K562 (cell line): ENCODE results near the gene SLC5A11. TPM values are rescaled to one million over a fixed set of nuclear protein-coding genes. Genes with fewer than 3 reads are reported as not detected.

Experiments used
- ATAC-seq: fragments of 200-7000 bp; cut with Tn5 transposase; 3 replicates; pipeline ENCODE4 v1.9.1; 2020; ENCODE audit warnings: moderate library complexity
- BruUV-seq: library from RNA; stranded (reverse); fragments of 400-500 nt; replicated peaks from 2 replicates; lab custom pipeline; 2021; lab: Mats Ljungman, UMichigan
- CTCF ChIA-PET: fragments of 300-600 bp; formaldehyde crosslinking; extraction: SDS; loops from one replicate; lab custom pipeline; 2021; ENCODE audit warnings: low intra/inter-chr PET ratio; lab: Yijun Ruan, JAX
- POLR2A ChIA-PET: fragments of 300-600, 350-650 bp; sonication (Branson Sonifier 250); formaldehyde crosslinking; extraction: SDS; loops from one replicate; lab custom pipeline; 2021; ENCODE audit warnings: antibody characterized with exemption, inconsistent platforms; lab: Yijun Ruan, JAX
- DNase-seq, 4 experiments: peaks; one replicate each; pipeline versions ENCODE4 v3.0.0 to v3.0.0-alpha.2; 2011 to 2018; ENCODE audit warnings: low spot score in 3 of 4, mixed read lengths in 3 of 4; ENCODE audit errors: extremely low read depth in 1 of 4
- FAIRE-seq: peaks from 2 replicates; lab custom pipeline; 2011; peaks lifted over from hg19 to GRCh38; lab: Jason Lieb, UNC
- H2AFZ ChIP-seq: 2 replicates; pipeline ENCODE4 v1.6.0; 2011; ENCODE audit warnings: low read depth, low read length, control low read depth, inconsistent platforms
- H3K27ac ChIP-seq: fragments of 200-600 bp; 3 replicates; pipeline ENCODE4 v1.8.0; 2011; ENCODE audit warnings: low read depth, mild to moderate bottlenecking, control low read depth, inconsistent platforms, low read length, moderate library complexity, mixed read lengths; ENCODE audit errors: extremely low read depth
- H3K27me3 ChIP-seq, 2 experiments: fragments of 300-600 bp in 1 of 2; 2 replicates in 1 of 2; 3 replicates in 1 of 2; pipeline versions ENCODE4 v1.6.0 to v1.8.0; 2011; ENCODE audit warnings: inconsistent platforms in 2 of 2, low read length in 2 of 2, mild to moderate bottlenecking in 1 of 2, mixed read lengths in 1 of 2, moderate library complexity in 1 of 2; ENCODE audit not compliant: control insufficient read depth in 2 of 2, insufficient read depth in 2 of 2
- H3K36me3 ChIP-seq: fragments of 300-600 bp; 3 replicates; pipeline ENCODE4 v1.8.0; 2011; ENCODE audit warnings: mild to moderate bottlenecking, low read length, inconsistent platforms; ENCODE audit not compliant: control insufficient read depth, insufficient read depth
- H3K4me1 ChIP-seq, 2 experiments: fragments of 200-600 bp in 1 of 2; replicated peaks in 1 of 2; 2 replicates in 1 of 2; 3 replicates in 1 of 2; pipeline versions ENCODE4 v1.5.1 to v1.8.0; 2011; ENCODE audit warnings: inconsistent platforms in 2 of 2, low read length in 2 of 2, mild to moderate bottlenecking in 1 of 2, mixed read lengths in 1 of 2, moderate library complexity in 1 of 2; ENCODE audit not compliant: control insufficient read depth in 2 of 2, insufficient read depth in 2 of 2
- H3K4me2 ChIP-seq: 2 replicates; pipeline ENCODE4 v1.6.1; 2011; ENCODE audit warnings: low read length, control low read depth, inconsistent platforms, mixed read lengths; ENCODE audit not compliant: insufficient read depth
- H3K4me3 ChIP-seq: fragments of 200-600 bp; sonication (generic), shearing (Covaris generic); 2 replicates; pipeline ENCODE4 v1.5.1; 2016; ENCODE audit warnings: control low read depth, inconsistent platforms
- H3K79me2 ChIP-seq: fragments of 200-600 bp; 3 replicates; pipeline ENCODE4 v1.8.0; 2011; ENCODE audit warnings: low read length, inconsistent platforms; ENCODE audit not compliant: control insufficient read depth, insufficient read depth
- H3K9ac ChIP-seq, 2 experiments: 2 replicates each; pipeline versions ENCODE4 v1.6.0 to v1.6.1; 2011; ENCODE audit warnings: low read depth in 2 of 2, low read length in 2 of 2, control low read depth in 1 of 2, inconsistent platforms in 1 of 2, mild to moderate bottlenecking in 1 of 2, mixed read lengths in 1 of 2; ENCODE audit not compliant: insufficient read depth in 1 of 2
- H3K9me1 ChIP-seq: one replicate; pipeline ENCODE4 v1.6.0; 2011; ENCODE audit warnings: inconsistent platforms, mild to moderate bottlenecking, low read length, moderate library complexity; ENCODE audit not compliant: control insufficient read depth, insufficient read depth
- H3K9me3 ChIP-seq: replicated peaks from 2 replicates; pipeline ENCODE4 v1.5.1; 2011; ENCODE audit warnings: low read depth, low read length, inconsistent platforms; ENCODE audit not compliant: control insufficient read depth, insufficient read depth
- H4K20me1 ChIP-seq: replicated peaks from 2 replicates; pipeline ENCODE4 v1.6.1; 2011; ENCODE audit warnings: low read length, inconsistent platforms, mixed read lengths; ENCODE audit not compliant: control insufficient read depth, insufficient read depth
- CBX2 ChIP-seq: fragments of 200-600 bp; sonication (generic); IDR thresholded peaks from one replicate; pipeline ENCODE4 v1.6.1; 2012; ENCODE audit warnings: mild to moderate bottlenecking, low read length, inconsistent platforms; ENCODE audit not compliant: insufficient read depth, poor library complexity, severe bottlenecking
- CBX3 ChIP-seq, 2 experiments: IDR thresholded peaks; 1 replicate in 1 of 2; 2 replicates in 1 of 2; pipeline ENCODE4 v1.6.1; 2012; ENCODE audit warnings: inconsistent platforms in 2 of 2, low read length in 2 of 2, borderline replicate concordance in 1 of 2, control low read depth in 1 of 2
- CTBP1 ChIP-seq: fragments of 450-650 bp; IDR thresholded peaks from 2 replicates; pipeline ENCODE4 v1.6.1; 2016; ENCODE audit warnings: borderline replicate concordance
- DNMT1 ChIP-seq: fragments of 450-650 bp; IDR thresholded peaks from 2 replicates; pipeline ENCODE4 v1.6.1; 2016; ENCODE audit warnings: antibody characterized with exemption, mild to moderate bottlenecking
- ELF4 ChIP-seq: fragments of 450-650 bp; formaldehyde crosslinking; IDR thresholded peaks from 2 replicates; pipeline ENCODE4 v1.4.0; 2022; ENCODE audit warnings: missing genetic modification characterization
- FOXK1 ChIP-seq: sonication (generic); formaldehyde crosslinking; IDR thresholded peaks from 2 replicates; pipeline ENCODE4 v1.8.0; 2022; ENCODE audit warnings: missing genetic modification reagents, mild to moderate bottlenecking, borderline replicate concordance
- MBD2 ChIP-seq: sonication (generic); IDR thresholded peaks from 2 replicates; pipeline ENCODE4 v1.6.1; 2016; ENCODE audit warnings: low read depth, borderline replicate concordance
- POLR3G ChIP-seq: IDR thresholded peaks from 2 replicates; pipeline ENCODE4 v1.6.1; 2011; ENCODE audit not compliant: insufficient read length, insufficient replicate concordance; ENCODE audit errors: extremely low read depth
- RBM14 ChIP-seq: fragments of 200-400 bp; formaldehyde crosslinking; IDR thresholded peaks from 2 replicates; pipeline ENCODE4 v1.6.1; 2018; ENCODE audit warnings: low read depth, mild to moderate bottlenecking, low read length, moderate library complexity, borderline replicate concordance; ENCODE audit not compliant: insufficient read depth
- SNRNP70 ChIP-seq: fragments of 200-400 bp; formaldehyde crosslinking; optimal IDR thresholded peaks from 2 replicates; pipeline ENCODE3; 2017; ENCODE audit warnings: low read depth, low read length
- TAF15 ChIP-seq: fragments of 200-400 bp; formaldehyde crosslinking; IDR thresholded peaks from 2 replicates; pipeline ENCODE4 v1.6.1; 2017; ENCODE audit warnings: mild to moderate bottlenecking, low read depth, low read length, moderate library complexity
- ZNF785 ChIP-seq: fragments of 250-450 bp; sonication (Bioruptor Pico); IDR thresholded peaks from 2 replicates; pipeline ENCODE4 v1.4.0; 2020; ENCODE audit warnings: mild to moderate bottlenecking
- WGBS: fragments of 100-300 bp; shearing (Covaris generic); methylation state at CpG from one replicate; pipeline ENCODE4 v1.1.6; 2016; ENCODE audit warnings: low coverage, mixed read lengths; ENCODE audit not compliant: insufficient coverage; ENCODE audit errors: missing lambda C conversion rate; 5-methylcytosine and 5-hydroxymethylcytosine counted together
- in situ Hi-C: fragments of 300-500 bp; cut with MboI; formaldehyde crosslinking; loops from 4 replicates; pipeline ENCODE4 v1.15.0; 2018; ENCODE audit warnings: inconsistent platforms, mixed read lengths
- intact Hi-C: fragments of 100-400 bp; cut with micrococcal nuclease; formaldehyde crosslinking; loops from 2 replicates; pipeline ENCODE4 v1.14.2; 2022
- polyA plus RNA-seq, 8 experiments: library from polyadenylated mRNA; depleted of rRNA in 4 of 8; stranded (reverse) in 5 of 8; unstranded in 3 of 8; fragments of >200 nt; fragmentation: Nextera tagmentation in 2 of 8; fragmentation: Illumina TruSeq in 1 of 8; extraction: Ambion mirVana in 2 of 8; extraction: Trizol in 1 of 8; gene quantifications; 2 replicates each; pipeline versions ENCODE4 v1.2.1 to v1.2.3, GENCODE V29; 2011 to 2014; ENCODE audit warnings: inconsistent platforms in 1 of 8, missing spikeins in 1 of 8
- total RNA-seq, 7 experiments: library from RNA; depleted of rRNA in 6 of 7; stranded (reverse); fragments of >200 nt in 6 of 7; fragmentation: Illumina TruSeq in 2 of 7; extraction: Trizol in 2 of 7; gene quantifications; 2 replicates each; pipeline versions ENCODE4 v1.2.1 to v1.2.3, GENCODE V29; 2011 to 2021; ENCODE audit warnings: low replicate concordance in 1 of 7
- TF ChIP-seq, protein P1 (sequence below): sonication (generic); formaldehyde crosslinking; IDR thresholded peaks from 2 replicates; pipeline ENCODE4 v1.8.0; 2023; ENCODE audit warnings: missing genetic modification reagents, mild to moderate bottlenecking, borderline replicate concordance

Gene SLC5A11
- total and polyA plus RNA-seq, 9 of the 15 experiments (the other 6 are each of a cell fraction or from before 2014, with no cell fraction given): 0.04 to 0.25 (median 0.11) TPM; not detected in 3

DNA sequence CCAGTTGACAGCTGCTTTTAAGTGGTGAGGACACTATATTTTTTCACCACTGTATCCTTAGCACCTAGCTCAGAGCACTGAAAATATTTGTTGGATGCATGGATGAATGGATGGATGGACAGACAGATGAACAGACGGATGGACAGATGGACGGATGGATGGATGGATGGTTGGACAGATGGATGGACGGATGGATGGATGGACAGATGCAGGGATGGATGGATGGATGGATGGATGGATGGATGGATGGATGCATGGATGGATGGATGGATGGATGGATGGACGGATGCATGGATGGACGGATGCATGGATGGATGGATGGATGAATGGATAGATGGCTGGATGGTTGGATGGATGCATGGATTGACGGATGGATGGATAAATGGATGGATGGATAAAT lies 12.4 kb upstream of the SLC5A11 start:
- no peak overlapping the region for H2AFZ ChIP-seq
- no peak overlapping the region for H3K4me2 ChIP-seq
- no peaks in the 10 kb centered on the region for H3K9me3 ChIP-seq
- CTCF ChIA-PET: no interaction called here
- no peaks in the 10 kb centered on the region for H4K20me1 ChIP-seq
- FAIRE-seq: no peak
- no peaks in the 10 kb centered on the region for H3K79me2 ChIP-seq
- H3K9ac ChIP-seq: no peak overlapping the region
- peaks cover 10 to 20% of the 10 kb centered on the region in 2 experiments; a peak in 4 of 5 replicates for H3K4me1 ChIP-seq
- no peaks in the 10 kb centered on the region for H3K9me1 ChIP-seq
- H3K27ac ChIP-seq: no peak overlapping the region
- intact Hi-C loops: loop anchor here (10.0 kb wide), 1 partner anchor 391 kb away; no protein-coding TSS in a partner anchor
- H3K4me3 ChIP-seq: no peak overlapping the region
- in situ Hi-C loops: loop anchor here (10.0 kb wide), 1 partner anchor 391 kb away; no protein-coding TSS in a partner anchor
- no peak for DNase-seq
- no peak for ATAC-seq
- POLR2A ChIA-PET: interaction anchor here (1.0 kb wide), 1 partner anchor 9 kb away, joined by 3 read pairs; no protein-coding TSS in a partner anchor
- no TSS peak for BruUV-seq
- no peaks in the 10 kb centered on the region for H3K27me3 ChIP-seq
- 29% methylated on average over 6 of the region's 6 CpGs for WGBS
- no peaks in the 10 kb centered on the region; the same call in 2 of the 3 replicates for H3K36me3 ChIP-seq
- no peak for TF ChIP-seq RBM14
- TF ChIP-seq CBX3 (IDR thresholded peaks at IDR 0.05; ENCODE audit: borderline replicate concordance in 1 of 2, low read length in 2 of 2): no peak
- TF ChIP-seq TAF15: no peak
- TF ChIP-seq FOXK1 (CRISPR knock-in tag): no peak
- no peak for TF ChIP-seq MBD2
- TF ChIP-seq CBX2: no peak
- TF ChIP-seq ELF4 (CRISPR knock-in tag): no peak
- TF ChIP-seq SNRNP70: no peak
- TF ChIP-seq POLR3G: no peak
- no peak for TF ChIP-seq CTBP1
- TF ChIP-seq, protein P1, sequence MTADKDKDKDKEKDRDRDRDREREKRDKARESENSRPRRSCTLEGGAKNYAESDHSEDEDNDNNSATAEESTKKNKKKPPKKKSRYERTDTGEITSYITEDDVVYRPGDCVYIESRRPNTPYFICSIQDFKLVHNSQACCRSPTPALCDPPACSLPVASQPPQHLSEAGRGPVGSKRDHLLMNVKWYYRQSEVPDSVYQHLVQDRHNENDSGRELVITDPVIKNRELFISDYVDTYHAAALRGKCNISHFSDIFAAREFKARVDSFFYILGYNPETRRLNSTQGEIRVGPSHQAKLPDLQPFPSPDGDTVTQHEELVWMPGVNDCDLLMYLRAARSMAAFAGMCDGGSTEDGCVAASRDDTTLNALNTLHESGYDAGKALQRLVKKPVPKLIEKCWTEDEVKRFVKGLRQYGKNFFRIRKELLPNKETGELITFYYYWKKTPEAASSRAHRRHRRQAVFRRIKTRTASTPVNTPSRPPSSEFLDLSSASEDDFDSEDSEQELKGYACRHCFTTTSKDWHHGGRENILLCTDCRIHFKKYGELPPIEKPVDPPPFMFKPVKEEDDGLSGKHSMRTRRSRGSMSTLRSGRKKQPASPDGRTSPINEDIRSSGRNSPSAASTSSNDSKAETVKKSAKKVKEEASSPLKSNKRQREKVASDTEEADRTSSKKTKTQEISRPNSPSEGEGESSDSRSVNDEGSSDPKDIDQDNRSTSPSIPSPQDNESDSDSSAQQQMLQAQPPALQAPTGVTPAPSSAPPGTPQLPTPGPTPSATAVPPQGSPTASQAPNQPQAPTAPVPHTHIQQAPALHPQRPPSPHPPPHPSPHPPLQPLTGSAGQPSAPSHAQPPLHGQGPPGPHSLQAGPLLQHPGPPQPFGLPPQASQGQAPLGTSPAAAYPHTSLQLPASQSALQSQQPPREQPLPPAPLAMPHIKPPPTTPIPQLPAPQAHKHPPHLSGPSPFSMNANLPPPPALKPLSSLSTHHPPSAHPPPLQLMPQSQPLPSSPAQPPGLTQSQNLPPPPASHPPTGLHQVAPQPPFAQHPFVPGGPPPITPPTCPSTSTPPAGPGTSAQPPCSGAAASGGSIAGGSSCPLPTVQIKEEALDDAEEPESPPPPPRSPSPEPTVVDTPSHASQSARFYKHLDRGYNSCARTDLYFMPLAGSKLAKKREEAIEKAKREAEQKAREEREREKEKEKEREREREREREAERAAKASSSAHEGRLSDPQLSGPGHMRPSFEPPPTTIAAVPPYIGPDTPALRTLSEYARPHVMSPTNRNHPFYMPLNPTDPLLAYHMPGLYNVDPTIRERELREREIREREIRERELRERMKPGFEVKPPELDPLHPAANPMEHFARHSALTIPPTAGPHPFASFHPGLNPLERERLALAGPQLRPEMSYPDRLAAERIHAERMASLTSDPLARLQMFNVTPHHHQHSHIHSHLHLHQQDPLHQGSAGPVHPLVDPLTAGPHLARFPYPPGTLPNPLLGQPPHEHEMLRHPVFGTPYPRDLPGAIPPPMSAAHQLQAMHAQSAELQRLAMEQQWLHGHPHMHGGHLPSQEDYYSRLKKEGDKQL (CRISPR knock-in tag): no peak
- no peak for TF ChIP-seq DNMT1
- TF ChIP-seq ZNF785 (CRISPR knock-in tag): no peak
